OCI-LY3 (cell line): Measurements from ENCODE around the gene TBX10.

Experiments used
- EZH2phosphoT487 ChIP-seq: fragments of 200-600 bp; shearing (Covaris generic); IDR thresholded peaks from 2 replicates; pipeline ENCODE4 v1.6.1; 2018; ENCODE audit warnings: antibody characterized with exemption, mixed run types, low read depth
- TF ChIP-seq, protein P1 (sequence below): fragments of 200-600, 300-600 bp; sonication (generic); IDR thresholded peaks from 2 replicates; pipeline ENCODE4 v1.5.1; 2014; ENCODE audit warnings: antibody characterized with exemption, low read length, low read depth

DNA sequence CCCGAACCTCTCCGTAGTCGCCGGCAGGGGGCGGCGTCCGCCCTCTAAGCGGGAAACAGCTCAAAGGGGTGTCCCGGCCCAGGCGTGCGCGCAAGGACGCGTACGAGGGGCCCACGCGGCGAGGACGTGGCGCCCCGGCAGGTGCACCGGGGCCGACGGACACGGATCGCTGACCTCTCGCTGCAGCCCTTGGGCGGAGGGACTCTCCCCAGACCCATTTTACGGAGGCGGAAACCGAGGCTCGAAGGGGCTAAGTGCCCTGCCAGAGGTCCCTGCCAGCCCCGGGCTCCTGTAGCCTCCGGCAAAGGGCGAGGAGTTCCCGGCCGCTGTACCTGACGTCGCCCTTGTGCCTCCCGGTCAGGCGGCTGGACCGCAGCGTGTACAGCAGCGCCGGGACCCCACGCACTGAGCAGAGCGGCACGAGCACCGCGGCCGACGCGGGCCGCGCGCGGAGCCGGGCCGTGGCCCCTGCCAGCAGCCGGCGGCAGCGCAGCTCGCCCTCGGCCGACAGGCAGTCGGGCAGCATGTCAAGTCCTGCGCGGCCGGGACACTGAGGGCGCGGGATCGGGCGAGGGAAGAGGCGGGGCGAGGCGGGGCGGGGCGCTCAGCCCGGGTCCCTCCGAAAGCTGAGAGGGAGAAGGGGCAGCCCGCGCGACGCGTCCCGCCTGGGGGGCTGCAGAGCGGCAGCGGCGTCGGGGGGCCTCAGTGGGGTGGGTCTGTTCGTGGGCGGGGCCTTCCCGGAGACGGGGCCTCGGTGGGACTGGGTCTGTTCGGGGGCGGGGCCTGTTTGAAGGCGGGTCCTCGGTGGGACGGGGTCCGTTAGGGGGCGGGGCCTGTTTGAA lies 10.0 kb downstream of the TBX10 start, which contains the start of gene NUDT8:
- TF ChIP-seq, protein P1, sequence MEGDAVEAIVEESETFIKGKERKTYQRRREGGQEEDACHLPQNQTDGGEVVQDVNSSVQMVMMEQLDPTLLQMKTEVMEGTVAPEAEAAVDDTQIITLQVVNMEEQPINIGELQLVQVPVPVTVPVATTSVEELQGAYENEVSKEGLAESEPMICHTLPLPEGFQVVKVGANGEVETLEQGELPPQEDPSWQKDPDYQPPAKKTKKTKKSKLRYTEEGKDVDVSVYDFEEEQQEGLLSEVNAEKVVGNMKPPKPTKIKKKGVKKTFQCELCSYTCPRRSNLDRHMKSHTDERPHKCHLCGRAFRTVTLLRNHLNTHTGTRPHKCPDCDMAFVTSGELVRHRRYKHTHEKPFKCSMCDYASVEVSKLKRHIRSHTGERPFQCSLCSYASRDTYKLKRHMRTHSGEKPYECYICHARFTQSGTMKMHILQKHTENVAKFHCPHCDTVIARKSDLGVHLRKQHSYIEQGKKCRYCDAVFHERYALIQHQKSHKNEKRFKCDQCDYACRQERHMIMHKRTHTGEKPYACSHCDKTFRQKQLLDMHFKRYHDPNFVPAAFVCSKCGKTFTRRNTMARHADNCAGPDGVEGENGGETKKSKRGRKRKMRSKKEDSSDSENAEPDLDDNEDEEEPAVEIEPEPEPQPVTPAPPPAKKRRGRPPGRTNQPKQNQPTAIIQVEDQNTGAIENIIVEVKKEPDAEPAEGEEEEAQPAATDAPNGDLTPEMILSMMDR = no peak
- no peak for TF ChIP-seq EZH2phosphoT487
